Measurements from ENCODE around the gene PFDN6. TPM values are rescaled to one million over a fixed set of nuclear protein-coding genes. Genes with fewer than 3 reads are reported as not detected.

PFDN6 gene
- total and polyA plus RNA-seq, 2 of the 13 experiments (the other 11 are each of a cell fraction or from before 2014, with no cell fraction given): 75.5 to 87.0 TPM

DNA sequence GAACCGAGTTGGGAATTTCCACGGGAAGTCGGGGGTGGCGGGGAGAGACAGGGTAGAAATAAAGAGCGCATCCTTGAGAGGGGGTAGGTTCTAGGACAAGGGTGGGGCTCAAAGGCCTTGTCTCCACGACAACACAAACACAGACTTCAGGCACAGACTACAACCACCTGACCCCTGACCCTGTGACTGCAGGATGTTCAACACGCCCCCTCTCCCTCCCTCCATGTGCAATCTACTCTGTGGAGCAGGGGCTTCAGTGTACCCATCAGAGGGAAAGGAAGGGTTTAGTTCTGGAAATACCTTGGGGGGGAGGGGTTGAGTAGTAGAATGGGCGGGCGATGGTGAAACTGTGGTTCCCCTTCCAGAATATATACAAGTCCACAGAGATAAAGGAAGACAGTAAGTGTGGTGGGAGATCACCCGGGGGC is 25.1 kb downstream of the PFDN6 start (continued):
- TF ChIP-seq ZNF589 (CRISPR knock-in tag; conservative IDR thresholded peaks at IDR 0.05): no peak
- TF ChIP-seq, protein P1, sequence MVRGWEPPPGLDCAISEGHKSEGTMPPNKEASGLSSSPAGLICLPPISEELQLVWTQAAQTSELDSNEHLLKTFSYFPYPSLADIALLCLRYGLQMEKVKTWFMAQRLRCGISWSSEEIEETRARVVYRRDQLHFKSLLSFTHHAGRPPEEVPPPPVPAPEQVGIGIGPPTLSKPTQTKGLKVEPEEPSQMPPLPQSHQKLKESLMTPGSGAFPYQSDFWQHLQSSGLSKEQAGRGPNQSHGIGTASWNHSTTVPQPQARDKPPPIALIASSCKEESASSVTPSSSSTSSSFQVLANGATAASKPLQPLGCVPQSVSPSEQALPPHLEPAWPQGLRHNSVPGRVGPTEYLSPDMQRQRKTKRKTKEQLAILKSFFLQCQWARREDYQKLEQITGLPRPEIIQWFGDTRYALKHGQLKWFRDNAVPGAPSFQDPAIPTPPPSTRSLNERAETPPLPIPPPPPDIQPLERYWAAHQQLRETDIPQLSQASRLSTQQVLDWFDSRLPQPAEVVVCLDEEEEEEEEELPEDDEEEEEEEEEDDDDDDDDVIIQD (CRISPR knock-in tag; IDR thresholded peaks at IDR 0.05; ENCODE audit: low read depth): no peak
- TF ChIP-seq, protein P2, sequence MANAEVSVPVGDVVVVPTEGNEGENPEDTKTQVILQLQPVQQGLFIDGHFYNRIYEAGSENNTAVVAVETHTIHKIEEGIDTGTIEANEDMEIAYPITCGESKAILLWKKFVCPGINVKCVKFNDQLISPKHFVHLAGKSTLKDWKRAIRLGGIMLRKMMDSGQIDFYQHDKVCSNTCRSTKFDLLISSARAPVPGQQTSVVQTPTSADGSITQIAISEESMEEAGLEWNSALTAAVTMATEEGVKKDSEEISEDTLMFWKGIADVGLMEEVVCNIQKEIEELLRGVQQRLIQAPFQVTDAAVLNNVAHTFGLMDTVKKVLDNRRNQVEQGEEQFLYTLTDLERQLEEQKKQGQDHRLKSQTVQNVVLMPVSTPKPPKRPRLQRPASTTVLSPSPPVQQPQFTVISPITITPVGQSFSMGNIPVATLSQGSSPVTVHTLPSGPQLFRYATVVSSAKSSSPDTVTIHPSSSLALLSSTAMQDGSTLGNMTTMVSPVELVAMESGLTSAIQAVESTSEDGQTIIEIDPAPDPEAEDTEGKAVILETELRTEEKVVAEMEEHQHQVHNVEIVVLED (CRISPR knock-in tag; IDR thresholded peaks at IDR 0.05; ENCODE audit: borderline replicate concordance): no peak
- 0 out of 2 replicates have a peak, but pooled peaks have one; percentile 5 for TF ChIP-seq TGIF2 (CRISPR knock-in tag; IDR thresholded peaks at IDR 0.05)
- TF ChIP-seq, protein P3, sequence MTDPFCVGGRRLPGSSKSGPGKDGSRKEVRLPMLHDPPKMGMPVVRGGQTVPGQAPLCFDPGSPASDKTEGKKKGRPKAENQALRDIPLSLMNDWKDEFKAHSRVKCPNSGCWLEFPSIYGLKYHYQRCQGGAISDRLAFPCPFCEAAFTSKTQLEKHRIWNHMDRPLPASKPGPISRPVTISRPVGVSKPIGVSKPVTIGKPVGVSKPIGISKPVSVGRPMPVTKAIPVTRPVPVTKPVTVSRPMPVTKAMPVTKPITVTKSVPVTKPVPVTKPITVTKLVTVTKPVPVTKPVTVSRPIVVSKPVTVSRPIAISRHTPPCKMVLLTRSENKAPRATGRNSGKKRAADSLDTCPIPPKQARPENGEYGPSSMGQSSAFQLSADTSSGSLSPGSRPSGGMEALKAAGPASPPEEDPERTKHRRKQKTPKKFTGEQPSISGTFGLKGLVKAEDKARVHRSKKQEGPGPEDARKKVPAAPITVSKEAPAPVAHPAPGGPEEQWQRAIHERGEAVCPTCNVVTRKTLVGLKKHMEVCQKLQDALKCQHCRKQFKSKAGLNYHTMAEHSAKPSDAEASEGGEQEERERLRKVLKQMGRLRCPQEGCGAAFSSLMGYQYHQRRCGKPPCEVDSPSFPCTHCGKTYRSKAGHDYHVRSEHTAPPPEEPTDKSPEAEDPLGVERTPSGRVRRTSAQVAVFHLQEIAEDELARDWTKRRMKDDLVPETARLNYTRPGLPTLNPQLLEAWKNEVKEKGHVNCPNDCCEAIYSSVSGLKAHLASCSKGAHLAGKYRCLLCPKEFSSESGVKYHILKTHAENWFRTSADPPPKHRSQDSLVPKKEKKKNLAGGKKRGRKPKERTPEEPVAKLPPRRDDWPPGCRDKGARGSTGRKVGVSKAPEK (CRISPR knock-in tag; IDR thresholded peaks at IDR 0.05; ENCODE audit: borderline replicate concordance): no peak
- 0 out of 2 replicates have a peak, but pooled peaks have one; percentile 17 for TF ChIP-seq FOXK1 (CRISPR knock-in tag; IDR thresholded peaks at IDR 0.05; ENCODE audit: borderline replicate concordance, low read depth)
- TF ChIP-seq, protein P4, sequence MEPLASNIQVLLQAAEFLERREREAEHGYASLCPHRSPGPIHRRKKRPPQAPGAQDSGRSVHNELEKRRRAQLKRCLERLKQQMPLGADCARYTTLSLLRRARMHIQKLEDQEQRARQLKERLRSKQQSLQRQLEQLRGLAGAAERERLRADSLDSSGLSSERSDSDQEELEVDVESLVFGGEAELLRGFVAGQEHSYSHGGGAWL (CRISPR knock-in tag; IDR thresholded peaks at IDR 0.05): no peak
- TF ChIP-seq ZBTB7A (CRISPR knock-in tag; IDR thresholded peaks at IDR 0.05): peak; percentile 44; the same call in 1 of the 2 replicates
- TF ChIP-seq, protein P5, sequence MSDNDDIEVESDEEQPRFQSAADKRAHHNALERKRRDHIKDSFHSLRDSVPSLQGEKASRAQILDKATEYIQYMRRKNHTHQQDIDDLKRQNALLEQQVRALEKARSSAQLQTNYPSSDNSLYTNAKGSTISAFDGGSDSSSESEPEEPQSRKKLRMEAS (IDR thresholded peaks at IDR 0.05): peak; percentile 52
- TF ChIP-seq ZSCAN30 (CRISPR knock-in tag; IDR thresholded peaks at IDR 0.05): no peak
- no peak for TF ChIP-seq ZNF17 (CRISPR knock-in tag; IDR thresholded peaks at IDR 0.05)
- TF ChIP-seq, protein P6, sequence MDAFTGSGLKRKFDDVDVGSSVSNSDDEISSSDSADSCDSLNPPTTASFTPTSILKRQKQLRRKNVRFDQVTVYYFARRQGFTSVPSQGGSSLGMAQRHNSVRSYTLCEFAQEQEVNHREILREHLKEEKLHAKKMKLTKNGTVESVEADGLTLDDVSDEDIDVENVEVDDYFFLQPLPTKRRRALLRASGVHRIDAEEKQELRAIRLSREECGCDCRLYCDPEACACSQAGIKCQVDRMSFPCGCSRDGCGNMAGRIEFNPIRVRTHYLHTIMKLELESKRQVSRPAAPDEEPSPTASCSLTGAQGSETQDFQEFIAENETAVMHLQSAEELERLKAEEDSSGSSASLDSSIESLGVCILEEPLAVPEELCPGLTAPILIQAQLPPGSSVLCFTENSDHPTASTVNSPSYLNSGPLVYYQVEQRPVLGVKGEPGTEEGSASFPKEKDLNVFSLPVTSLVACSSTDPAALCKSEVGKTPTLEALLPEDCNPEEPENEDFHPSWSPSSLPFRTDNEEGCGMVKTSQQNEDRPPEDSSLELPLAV (CRISPR knock-in tag; conservative IDR thresholded peaks at IDR 0.05; ENCODE audit: low read depth): no peak
- no peak for TF ChIP-seq ZNF432 (CRISPR knock-in tag; IDR thresholded peaks at IDR 0.05; ENCODE audit: borderline replicate concordance)
- peak; percentile 40; the same call in 1 of the 2 replicates for TF ChIP-seq RARA (CRISPR knock-in tag; IDR thresholded peaks at IDR 0.05)
- no peak for TF ChIP-seq ETV6 (CRISPR knock-in tag; conservative IDR thresholded peaks at IDR 0.05)
- TF ChIP-seq NR1H2 (CRISPR knock-in tag; IDR thresholded peaks at IDR 0.05; ENCODE audit: borderline replicate concordance, low read depth): peak; percentile 49; the same call in 1 of the 2 replicates
- no peak for TF ChIP-seq KDM4B (CRISPR knock-in tag; IDR thresholded peaks at IDR 0.05)
- TF ChIP-seq RFX3 (CRISPR knock-in tag; IDR thresholded peaks at IDR 0.05): peak; percentile 67
- TF ChIP-seq ZFP37 (CRISPR knock-in tag; IDR thresholded peaks at IDR 0.05; ENCODE audit: borderline replicate concordance): no peak
- TF ChIP-seq HOXA3 (CRISPR knock-in tag; IDR thresholded peaks at IDR 0.05): peak; percentile 13; the same call in 1 of the 2 replicates
